GM19467 (cell line): ENCODE results near the gene TIE1.

Experiments
- ATAC-seq: cut with Tn5 transposase; IDR thresholded peaks from one replicate; pipeline ENCODE4 v1.9.1; 2021; ENCODE audit warnings: mild to moderate bottlenecking, moderate library complexity; ENCODE audit not compliant: unreplicated experiment

The TIE1 gene

DNA sequence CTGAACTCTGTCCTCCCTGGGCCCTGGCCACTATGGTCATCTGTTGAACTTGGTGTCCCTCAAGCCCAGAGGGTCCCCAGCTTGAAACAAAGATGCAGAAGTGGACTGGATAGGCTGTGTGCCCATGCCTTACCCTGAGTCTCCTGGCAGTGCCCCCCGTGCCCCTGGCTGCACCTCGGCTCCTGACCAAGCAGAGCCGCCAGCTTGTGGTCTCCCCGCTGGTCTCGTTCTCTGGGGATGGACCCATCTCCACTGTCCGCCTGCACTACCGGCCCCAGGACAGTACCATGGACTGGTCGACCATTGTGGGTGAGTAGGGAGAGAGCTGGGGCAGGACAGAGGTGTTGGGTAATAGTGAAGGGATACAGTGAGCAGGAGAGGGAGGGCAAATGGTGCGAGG, 10.7 kb downstream of the TIE1 start:
- no peak for ATAC-seq

GRCh38 chr1:43312212-43312623, 11.4 kb downstream of the TIE1 start:
- no peak for ATAC-seq

- ATAC-seq: no peak
Measured at GRCh38 chr1:43312663-43313515, 12.1 kb downstream of the TIE1 start.

DNA sequence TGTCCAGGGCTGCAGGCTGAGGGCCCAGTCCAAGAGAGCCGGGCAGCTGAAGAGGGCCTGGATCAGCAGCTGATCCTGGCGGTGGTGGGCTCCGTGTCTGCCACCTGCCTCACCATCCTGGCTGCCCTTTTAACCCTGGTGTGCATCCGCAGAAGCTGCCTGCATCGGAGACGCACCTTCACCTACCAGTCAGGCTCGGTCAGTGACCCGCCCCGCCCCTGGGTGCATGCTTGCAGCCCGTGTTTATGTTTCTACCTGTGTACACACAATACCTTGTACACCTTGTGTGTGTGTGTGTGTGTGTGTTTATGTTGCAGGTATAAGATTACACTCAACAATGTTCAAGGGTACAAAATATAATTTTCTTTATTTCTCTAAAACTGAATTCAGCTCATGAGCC, 13.0 kb downstream of the TIE1 start:
- ATAC-seq: no peak

GRCh38 chr1:43314233-43314632, 13.5 kb downstream of the TIE1 start:
- no peak for ATAC-seq

DNA sequence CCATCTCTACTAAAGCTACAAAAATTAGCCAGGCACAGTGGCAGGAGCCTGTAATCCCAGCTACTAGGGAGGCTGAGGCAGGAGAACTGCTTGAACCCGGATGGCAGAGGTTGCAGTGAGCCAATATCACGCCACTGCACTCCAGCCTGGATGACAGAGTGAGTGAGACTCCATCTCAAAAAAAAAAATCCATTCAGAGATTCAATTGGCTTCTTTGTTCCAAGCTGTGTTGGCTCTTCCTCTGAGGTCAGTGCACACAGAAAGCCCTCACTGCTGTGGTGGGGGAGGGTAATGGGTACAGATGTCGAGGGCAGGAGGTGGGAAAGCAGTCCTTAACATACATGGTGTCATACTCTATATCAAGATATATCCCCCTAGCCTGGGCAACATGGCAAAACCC, 14.7 kb downstream of the TIE1 start:
- ATAC-seq: no peak

- ATAC-seq: no peak
Measured at GRCh38 chr1:43315963-43316737, 15.4 kb downstream of the TIE1 start.

- ATAC-seq: no peak
Measured at GRCh38 chr1:43316738-43317520, 16.1 kb downstream of the TIE1 start.

DNA sequence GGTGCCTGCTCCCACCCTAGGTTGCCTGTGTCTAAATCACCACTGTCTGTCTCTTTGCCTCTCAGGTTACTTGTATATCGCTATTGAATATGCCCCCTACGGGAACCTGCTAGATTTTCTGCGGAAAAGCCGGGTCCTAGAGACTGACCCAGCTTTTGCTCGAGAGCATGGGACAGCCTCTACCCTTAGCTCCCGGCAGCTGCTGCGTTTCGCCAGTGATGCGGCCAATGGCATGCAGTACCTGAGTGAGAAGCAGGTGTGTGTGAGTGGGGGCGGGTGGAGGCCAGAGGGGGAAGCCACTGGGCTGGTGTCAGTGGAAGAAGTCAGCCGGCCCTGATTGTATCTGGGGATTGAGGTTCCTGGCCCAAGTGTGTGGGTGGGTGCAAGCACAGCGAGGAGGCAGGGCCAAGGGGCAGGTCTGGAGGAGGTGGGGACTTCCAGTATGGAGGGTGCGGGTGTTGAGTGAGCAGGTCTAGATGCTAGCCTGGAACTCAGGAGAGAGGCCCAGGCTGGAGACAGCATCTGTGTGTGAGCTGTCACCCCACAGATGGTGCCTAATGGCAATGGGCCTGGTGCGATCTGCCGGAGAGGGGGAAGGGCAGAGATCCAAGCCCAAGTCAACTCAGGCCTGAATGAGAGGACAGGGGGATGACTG, 17.2 kb downstream of the TIE1 start:
- ATAC-seq: no peak

GRCh38 chr1:43318831-43319230, 18.0 kb downstream of the TIE1 start:
- ATAC-seq: no peak

- no peak for ATAC-seq
Measured at GRCh38 chr1:43319288-43319687, 18.5 kb downstream of the TIE1 start.

DNA sequence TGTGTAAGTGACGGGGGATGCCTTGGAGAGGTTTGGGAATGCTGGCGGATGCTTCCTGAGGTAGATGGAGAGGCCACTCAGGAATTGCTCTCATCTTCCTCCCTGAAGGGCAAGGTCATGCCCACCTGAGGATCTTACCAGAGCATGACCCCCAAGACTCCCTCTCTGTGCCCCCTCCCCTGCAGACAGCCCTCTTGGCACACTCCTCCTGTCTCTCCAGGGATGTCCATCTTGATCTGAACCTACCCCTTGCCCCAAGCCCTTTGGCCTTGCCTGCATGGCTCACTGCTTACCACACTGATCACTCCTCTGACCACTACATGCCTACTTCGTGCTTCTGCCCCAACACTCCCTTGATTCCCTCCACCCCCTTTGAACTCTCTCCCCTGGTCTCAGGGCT, 19.0 kb downstream of the TIE1 start:
- ATAC-seq: no peak

- no peak for ATAC-seq
Measured at GRCh38 chr1:43321331-43321891, 20.6 kb downstream of the TIE1 start.

DNA sequence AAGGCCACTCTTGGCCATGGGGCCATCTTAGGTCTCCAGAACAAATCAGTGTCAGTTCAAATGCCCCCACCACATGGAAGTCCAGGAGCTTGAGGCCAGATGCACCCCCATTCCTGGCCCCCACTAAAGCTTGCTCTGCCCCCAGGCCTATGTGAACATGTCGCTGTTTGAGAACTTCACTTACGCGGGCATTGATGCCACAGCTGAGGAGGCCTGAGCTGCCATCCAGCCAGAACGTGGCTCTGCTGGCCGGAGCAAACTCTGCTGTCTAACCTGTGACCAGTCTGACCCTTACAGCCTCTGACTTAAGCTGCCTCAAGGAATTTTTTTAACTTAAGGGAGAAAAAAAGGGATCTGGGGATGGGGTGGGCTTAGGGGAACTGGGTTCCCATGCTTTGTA, 21.7 kb downstream of the TIE1 start:
- ATAC-seq: no peak

DNA sequence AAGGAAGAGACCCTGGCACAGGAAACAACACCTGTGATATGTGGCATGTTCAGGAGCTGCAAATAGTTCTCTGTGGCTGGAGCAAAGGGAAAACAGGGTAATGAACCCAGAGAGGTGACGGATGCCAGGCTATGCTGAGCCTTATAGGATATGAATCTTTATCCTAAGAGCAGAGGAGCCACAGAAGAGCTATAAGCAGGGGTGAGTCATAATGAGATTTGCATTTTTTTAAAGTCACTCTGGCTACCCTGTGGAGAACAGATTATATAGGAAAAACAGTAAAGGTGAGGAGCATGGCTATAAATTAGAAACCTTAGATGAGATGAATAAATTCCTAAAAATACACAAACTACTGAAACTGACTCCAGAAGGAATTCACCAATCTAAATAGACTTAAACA, 24.0 kb downstream of the TIE1 start:
- no peak for ATAC-seq

DNA sequence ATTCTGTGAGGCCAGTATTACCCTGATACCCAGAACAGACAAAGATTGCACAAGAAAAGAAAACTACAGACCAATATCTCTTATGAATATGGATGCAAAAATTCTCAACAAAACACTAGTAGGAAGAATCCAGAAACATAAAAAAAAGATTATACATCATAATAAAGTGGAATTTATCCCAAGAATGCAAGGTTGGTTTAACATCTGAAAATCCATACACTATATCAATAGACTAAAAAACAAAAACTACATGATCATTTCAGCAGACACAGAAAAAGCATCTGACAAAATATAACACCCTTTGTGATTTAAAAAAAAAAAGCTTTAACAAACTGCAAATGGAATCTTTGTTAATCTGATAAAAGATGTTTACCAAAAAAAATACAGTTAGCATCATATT, 24.6 kb downstream of the TIE1 start:
- no peak for ATAC-seq

DNA sequence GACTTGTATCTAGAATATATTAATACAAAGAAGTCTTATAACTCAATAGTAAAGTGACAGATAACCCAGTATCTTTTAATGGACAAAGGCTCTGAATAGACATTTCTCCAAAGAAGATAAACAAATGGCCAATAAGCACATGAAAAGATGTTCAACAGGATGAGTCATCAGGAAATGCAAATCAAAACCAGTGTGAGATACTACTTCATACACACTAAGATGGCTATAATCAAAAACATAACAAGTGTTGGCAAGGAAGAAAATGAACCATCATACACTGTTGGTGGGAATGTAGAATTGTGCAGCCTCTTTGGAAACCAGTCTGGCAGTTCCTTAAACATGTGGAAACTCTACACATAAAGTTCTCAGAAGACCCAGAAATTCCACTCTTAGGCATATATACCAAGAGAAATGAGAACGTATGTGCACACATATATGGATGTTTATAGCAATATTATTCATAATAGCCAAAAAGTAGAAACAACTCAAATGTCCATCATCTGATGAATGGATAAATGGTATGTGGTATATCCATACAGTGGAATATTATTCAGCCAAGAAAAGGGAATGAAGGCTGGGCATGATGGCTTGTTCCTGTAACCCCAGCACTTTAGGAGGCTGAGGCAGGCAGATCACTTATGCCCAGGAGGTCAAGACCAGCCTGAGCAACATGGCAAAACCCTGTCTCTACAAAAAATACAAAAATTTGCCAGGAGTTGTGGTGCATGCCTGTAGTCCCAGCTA, 26.9 kb downstream of the TIE1 start:
- no peak for ATAC-seq

DNA sequence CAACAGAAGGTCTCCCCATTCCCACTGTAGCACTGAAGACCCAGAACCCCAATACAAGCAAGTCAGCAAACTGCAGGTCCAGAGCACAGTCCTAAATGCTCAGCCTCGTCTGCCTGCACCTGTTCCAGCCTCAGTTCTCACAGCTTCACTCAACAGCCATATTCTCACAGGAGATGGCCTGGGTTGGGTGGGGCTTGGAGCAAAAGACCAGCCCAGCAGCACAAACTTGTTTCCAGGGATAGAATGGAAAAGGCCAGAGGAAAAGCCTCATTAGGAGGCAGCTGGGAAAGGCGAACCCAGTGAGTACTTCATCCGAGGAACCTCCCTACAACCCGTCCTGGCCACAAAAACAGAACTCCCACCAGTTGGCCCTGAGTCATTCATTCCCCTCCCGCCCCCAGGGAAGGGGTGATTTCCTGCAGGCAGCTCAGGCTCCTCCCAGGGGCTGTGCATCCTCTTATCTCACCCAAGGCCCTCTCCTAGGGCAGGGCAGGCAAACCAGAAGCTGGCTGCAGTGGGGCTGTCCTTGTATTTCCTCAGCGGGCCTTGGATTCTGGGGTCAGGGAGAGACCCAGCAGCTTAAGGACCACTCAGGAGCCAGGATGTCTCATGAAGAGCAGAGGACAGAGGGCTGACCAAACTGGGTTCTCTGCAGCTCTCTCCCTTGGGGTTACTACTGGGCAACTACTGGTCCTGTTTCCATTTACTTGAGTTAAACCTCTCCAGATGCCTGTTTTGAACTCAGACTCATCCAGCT, 29.4 kb downstream of the TIE1 start:
- ATAC-seq: no peak

- ATAC-seq: no peak
Measured at GRCh38 chr1:43331688-43332087, 30.9 kb downstream of the TIE1 start.
